GM18507 (cell line): ENCODE results near the gene FAM180B.

Experiments used
- DNase-seq: peaks from one replicate; pipeline ENCODE4 v3.0.0; 2011; ENCODE audit warnings: low read depth; ENCODE audit not compliant: insufficient read length; ENCODE audit errors: extremely low spot score
- FAIRE-seq: peaks from 2 replicates; lab custom pipeline; 2011; peaks lifted over from hg19 to GRCh38; lab: Jason Lieb, UNC

Gene FAM180B

DNA sequence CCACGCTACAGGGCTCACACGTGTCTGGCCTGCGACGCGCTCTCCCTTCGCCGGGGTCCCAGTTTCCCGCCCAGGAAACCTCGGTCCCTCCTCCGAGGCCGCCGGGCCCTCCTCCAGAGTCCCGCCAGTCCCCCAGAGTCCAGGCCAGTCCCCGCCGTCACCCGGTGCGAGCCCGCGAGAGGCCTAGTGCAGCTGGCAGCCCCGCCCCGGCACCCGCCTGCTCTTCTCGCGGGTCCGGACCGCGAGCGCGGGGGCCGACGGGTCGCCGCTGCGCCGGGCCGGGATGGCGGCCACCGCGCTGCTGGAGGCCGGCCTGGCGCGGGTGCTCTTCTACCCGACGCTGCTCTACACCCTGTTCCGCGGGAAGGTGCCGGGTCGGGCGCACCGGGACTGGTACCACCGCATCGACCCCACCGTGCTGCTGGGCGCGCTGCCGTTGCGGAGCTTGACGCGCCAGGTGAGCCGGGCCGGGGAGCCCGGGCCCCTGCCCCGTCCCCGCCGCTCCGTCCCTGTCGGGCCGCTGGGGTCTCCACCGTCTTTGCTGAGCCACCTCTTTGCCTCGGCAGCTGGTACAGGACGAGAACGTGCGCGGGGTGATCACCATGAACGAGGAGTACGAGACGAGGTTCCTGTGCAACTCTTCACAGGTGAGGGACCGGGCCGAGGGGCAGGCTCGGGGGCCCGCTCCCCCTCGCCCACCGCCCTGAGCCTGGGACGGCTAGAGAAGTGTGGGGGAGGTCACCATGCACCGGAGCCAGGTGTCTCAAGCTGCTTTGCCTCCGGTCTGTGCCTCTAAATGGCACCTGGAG is 20.9 kb upstream of the FAM180B start, which contains the start of gene PTPMT1:
Gene PTPMT1 (plus strand): TSS at position 260 of the 809 bp plus-strand sequence. CDS start 24 bp downstream, at position 284.
- peak; percentile 67 for DNase-seq

GRCh38 chr11:47566149-47566698 is 20.3 kb upstream of the FAM180B start:
- FAIRE-seq (no peak), DNase-seq (no peak)

More for the DNA sequence above, 20.9 kb upstream of the FAM180B start, which contains the start of gene PTPMT1:
- peak; percentile 36 for FAIRE-seq

DNA sequence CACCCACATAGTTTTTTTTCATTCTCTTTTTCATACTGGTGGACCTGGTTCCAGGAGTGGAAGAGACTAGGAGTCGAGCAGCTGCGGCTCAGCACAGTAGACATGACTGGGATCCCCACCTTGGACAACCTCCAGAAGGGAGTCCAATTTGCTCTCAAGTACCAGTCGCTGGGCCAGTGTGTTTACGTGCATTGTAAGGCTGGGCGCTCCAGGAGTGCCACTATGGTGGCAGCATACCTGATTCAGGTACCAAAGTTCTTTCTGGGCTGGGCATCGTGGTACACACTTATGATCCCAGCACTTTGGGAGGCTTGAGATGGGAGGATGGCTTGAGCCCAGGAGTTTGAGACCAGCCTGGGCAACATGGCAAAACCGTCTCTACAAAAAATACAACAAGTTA is 16.8 kb upstream of the FAM180B start:
- FAIRE-seq (no peak), DNase-seq (no peak)

DNA sequence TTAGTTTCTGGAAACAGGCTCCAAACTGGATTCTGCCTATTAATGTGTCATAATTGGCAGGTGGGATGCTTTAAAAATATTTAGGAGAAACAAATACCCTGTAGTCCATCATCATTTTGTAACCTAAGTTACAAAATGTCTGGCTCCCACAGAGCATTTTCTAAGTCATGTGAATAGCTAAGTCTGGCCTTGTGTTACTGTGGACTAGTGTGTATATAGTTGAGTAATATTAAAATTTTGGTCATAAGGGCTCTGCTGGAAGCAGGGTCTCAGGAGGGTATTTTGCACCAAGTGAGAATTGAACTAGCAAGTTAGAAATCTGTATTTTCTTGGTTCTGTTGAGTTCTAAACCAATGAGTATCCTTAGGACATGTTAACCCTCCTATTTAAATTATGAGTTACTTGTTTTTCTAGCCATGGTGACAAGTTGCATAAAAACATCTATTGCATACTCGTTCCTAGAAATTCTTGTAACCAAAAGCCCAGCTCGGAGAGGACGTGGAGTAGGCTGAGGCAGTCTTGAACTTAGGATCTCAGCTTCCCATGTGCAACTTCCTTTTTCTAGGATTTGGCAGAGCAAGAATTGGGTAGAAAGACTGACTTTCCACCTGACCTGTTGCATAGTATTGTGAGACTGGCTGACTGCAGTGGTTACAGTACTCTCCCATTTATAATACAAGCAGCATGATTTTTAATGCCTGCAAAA is 15.7 kb upstream of the FAM180B start:
- FAIRE-seq: no peak

GRCh38 chr11:47571357-47571729 is 15.1 kb upstream of the FAM180B start:
- DNase-seq (no peak), FAIRE-seq (no peak)

More for the DNA sequence above, 15.7 kb upstream of the FAM180B start:
- no peak for DNase-seq

GRCh38 chr11:47571895-47572294 is 14.6 kb upstream of the FAM180B start:
- no peak for DNase-seq
- no peak for FAIRE-seq

- no peak for DNase-seq
- FAIRE-seq: no peak
These were observed 13.7 kb upstream of the FAM180B start for GRCh38 chr11:47572715-47573255.

GRCh38 chr11:47573321-47573720 is 13.2 kb upstream of the FAM180B start:
- no peak for FAIRE-seq
- no peak for DNase-seq

GRCh38 chr11:47577460-47578041 is 8.9 kb upstream of the FAM180B start:
- FAIRE-seq: no peak
- DNase-seq: no peak

DNA sequence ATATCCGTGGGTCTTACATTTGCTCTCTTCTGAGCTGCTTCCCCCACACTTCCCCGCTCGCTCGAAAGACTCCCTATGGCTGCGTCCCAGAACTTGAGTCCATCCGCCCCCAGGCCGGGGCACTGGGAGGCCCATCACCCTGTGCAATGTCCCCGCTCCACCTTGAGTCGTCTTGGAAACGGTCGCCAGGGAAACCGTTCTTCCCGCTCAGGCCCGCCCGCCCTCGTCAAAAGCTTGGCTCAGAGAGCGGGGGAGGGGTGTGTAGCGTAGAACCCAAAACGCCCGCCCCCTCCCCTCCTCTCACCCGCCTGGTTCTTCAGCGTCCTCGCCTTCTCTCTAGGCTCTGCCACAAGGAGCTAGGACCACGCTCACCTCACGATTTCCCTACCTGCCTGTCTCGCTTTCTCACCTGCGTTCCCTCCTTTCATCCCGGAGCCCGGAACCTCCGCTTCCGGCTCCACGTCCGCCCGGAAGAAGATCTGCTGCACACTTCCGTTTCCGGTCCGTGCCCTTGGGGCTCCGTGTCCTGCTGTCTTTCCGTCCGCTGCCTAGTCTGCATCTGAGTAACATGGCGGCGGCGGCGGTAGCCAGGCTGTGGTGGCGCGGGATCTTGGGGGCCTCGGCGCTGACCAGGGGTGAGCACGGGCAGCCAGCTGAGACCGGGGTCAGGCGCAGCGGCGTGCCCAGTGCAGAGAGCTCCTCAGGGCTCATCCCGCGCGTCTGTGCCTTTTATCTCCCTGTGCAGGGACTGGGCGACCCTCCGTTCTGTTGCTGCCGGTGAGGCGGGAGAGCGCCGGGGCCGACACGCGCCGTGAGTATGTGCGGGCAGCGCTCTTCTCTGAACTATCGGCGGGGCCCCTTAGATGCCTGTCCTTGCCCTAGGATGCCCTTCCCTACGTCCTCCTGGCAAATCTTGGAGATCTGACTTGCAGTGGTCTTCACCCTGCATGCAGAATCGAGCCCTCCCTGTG is 7.7 kb upstream of the FAM180B start, which contains the start of the genes KBTBD4 and NDUFS3:
Gene KBTBD4 (minus strand): TSS at position 447 of the 971 bp plus-strand sequence. CDS start 19 bp downstream, at position 428.
Gene NDUFS3 (plus strand): TSS at position 551 of the 971 bp plus-strand sequence. CDS start 18 bp downstream, at position 569.
- peak; percentile 77 for FAIRE-seq
- peak; percentile 91 for DNase-seq

DNA sequence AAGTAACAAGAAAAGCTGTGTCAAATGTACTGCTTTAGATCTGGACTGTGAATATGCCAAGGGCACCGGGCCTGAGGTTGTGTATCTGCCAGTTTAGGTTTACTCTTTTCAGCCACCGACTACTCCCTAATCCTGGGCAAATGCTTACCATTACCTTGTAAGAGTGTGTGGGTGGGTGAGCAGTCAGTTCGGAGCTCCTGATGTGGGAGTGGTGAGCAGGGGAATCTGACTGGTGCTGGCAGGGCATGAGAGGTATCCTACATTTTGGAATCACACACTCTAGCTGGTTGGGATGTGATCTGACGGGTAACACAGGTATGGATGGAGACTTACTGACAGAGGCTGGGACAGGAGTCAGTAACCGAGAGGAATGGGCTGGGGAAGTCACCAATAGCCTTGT is 2.6 kb upstream of the FAM180B start:
- FAIRE-seq (no peak), DNase-seq (no peak)

DNA sequence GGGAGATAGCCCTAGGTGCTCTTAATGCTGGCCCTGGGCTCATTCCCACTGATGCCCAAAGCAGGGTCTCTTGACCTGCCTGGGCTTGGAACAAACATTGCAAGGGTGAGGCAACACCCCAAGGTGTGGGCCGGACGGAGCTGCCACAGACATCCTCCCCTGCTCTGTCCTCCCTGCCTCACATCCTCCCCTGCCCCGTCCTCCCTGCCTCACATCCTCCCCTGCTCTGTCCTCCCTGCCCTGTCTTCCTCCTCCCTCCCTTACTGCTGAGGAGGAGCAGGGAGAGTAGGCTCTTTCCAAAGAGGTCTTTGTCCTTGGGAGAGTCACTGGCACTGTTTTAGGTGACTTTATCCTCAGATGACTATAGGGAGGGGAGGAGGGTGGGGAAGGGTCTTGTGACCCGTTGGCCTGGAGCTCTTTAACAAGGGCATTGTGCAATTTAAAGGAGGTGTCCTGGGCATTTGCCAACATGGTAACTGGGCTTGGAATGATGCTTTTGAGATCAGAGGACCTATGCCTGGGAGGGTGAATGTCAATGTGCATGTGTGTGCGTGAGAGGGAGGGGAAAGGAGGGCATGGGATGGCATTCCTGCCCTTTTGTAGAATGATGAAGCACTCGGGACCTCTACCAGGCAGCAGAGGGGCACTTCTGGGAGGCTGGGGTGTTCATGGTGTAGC is 700 bp downstream of the FAM180B start:
- FAIRE-seq (no peak), DNase-seq (no peak)

GRCh38 chr11:47587723-47588326 is 1.3 kb downstream of the FAM180B start:
- DNase-seq (no peak), FAIRE-seq (no peak)

DNA sequence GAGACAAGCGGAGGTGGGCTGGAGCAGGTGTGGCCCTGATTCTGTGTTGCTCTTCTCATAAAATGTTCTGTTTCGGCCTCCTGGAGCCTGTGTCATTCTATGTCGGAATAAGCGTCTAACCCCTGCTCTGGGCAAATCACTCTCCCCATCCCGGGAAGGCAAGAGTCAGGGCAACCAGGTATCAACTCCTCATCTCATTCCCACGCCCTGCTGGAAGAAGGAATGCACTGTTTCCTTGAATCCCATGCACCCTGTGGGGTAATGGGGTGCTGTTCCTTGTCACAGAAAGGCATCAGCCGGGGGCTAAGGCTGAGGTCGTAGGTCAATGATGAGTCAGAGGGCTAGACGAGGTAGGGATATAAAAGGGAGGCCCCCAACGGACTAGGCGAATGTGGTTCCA is 2.6 kb downstream of the FAM180B start:
- no peak for DNase-seq
- FAIRE-seq: no peak

DNA sequence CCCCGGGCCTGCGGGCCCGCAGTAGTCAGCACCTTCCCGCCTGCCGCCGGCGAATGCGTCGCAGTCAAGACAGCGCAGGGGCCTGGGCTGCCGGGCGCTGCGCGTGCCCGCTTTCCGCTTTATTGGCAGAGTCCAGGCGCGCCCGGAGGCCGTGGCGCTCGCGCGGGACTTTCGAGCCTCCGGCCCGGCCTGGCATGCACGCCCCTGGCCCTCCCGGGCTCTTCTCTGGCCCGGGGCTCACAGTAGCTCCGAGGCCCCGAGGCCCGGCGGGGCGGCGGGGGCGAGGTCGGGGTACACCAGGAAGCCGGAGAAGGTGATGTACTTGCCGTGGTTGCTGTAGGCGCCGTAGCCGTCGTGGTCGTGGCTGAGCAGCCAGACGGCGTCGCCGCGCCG is 3.1 kb downstream of the FAM180B start:
- DNase-seq (no peak), FAIRE-seq (no peak)

- no peak for FAIRE-seq
- DNase-seq: no peak
These were observed 3.7 kb downstream of the FAM180B start for GRCh38 chr11:47589977-47590861.

DNA sequence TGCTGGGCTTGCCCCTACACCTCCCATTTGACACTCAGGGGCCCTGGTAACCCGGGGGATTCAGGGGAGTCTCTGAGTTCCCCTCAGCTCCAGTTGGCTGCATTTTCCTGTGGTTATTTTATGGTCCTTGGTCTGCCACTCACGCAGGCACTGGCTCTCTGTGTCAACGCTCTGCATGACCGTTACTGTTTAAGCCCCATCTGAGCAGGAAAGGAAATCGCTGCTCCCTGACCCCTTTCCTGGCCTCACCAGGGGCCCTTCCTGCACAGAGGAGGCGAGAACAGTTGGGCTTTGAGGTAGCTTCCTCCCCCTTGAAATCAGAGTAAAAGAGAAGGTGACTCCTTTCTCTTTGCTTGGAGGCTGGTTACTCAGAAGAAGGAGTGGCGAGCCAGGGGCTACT is 5.3 kb downstream of the FAM180B start:
- no peak for FAIRE-seq
- DNase-seq: no peak
